ENCODE data around the gene TRIM14. TPM values are rescaled to one million over a fixed set of nuclear protein-coding genes. Genes with fewer than 3 reads are reported as not detected.

The TRIM14 gene
- polyA plus RNA-seq, 2 donors: 9.3 to 12.2 TPM

Other genes starting within 250 kb of the TRIM14 start
- gene TRMO, start 196.7 kb downstream of the TRIM14 start, polyA plus RNA-seq: 1 to 10 TPM; 4.3 to 8.9 TPM
- not detected for gene HEMGN, start 181.1 kb downstream of the TRIM14 start, polyA plus RNA-seq
- gene ANP32B, start 135.9 kb downstream of the TRIM14 start, polyA plus RNA-seq: 100 to 1,000 TPM in 1 of 2 donors, 10 to 100 TPM in 1; 74.5 to 116 TPM
- 10 to 100 TPM; 48.7 to 54.0 TPM for gene NANS, start 62.5 kb downstream of the TRIM14 start, polyA plus RNA-seq
- gene CORO2A, start 73.4 kb upstream of the TRIM14 start, polyA plus RNA-seq: 1 to 10 TPM; 7.1 to 9.0 TPM
- 10 to 100 TPM; 16.2 to 33.9 TPM for gene TBC1D2, start 136.4 kb upstream of the TRIM14 start, polyA plus RNA-seq

Data from esophagus (tissue), 2 donors.